HFF-Myc (cell line): Measurements from ENCODE around the gene NR1I3.
A peak's percentile ranks its signal among the peaks of the same experiment; 100 is the strongest.

Source experiments
- DNase-seq: peaks from one replicate; pipeline ENCODE4 v3.0.0-alpha.2; 2011; ENCODE audit warnings: low read depth; ENCODE audit errors: extremely low read depth
- H3K4me3 ChIP-seq: replicated peaks from 2 replicates; pipeline ENCODE4 v1.5.1; 2011; ENCODE audit warnings: low read depth, mild to moderate bottlenecking, control low read depth, low read length
- CTCF ChIP-seq: IDR thresholded peaks from 2 replicates; pipeline ENCODE4 v1.5.1; 2012; ENCODE audit warnings: mild to moderate bottlenecking, low read depth, low read length, control low read depth; ENCODE audit errors: missing control alignments

Gene NR1I3

GRCh38 chr1:161188381-161188780 is 49.6 kb downstream of the NR1I3 start:
- H3K4me3 ChIP-seq: no peak overlapping the region
- no peak for TF ChIP-seq CTCF
- no peak for DNase-seq

- no peak overlapping the region for H3K4me3 ChIP-seq
- TF ChIP-seq CTCF: no peak
- no peak for DNase-seq
Observed at GRCh38 chr1:161187311-161187710, 50.7 kb downstream of the NR1I3 start.

- no peak overlapping the region for H3K4me3 ChIP-seq
- no peak for DNase-seq
- TF ChIP-seq CTCF: no peak
Observed at GRCh38 chr1:161185732-161186311, 52.2 kb downstream of the NR1I3 start.

- no peak for TF ChIP-seq CTCF
- H3K4me3 ChIP-seq: no peak overlapping the region
- DNase-seq: peak; percentile 67
Observed at GRCh38 chr1:161185282-161185682, 52.7 kb downstream of the NR1I3 start.

- H3K4me3 ChIP-seq: no peak overlapping the region
- no peak for TF ChIP-seq CTCF
- no peak for DNase-seq
Observed at GRCh38 chr1:161182214-161182613, 55.8 kb downstream of the NR1I3 start.

- DNase-seq: no peak
- H3K4me3 ChIP-seq: no peak overlapping the region
- TF ChIP-seq CTCF: peak; percentile 32
Observed at GRCh38 chr1:161180639-161181038, 57.4 kb downstream of the NR1I3 start.

GRCh38 chr1:161179698-161180097 is 58.3 kb downstream of the NR1I3 start:
- no peak for DNase-seq
- H3K4me3 ChIP-seq: no peak overlapping the region
- TF ChIP-seq CTCF: no peak
